ENCODE measurements around the gene ZFYVE21. TPM values are rescaled to one million over a fixed set of nuclear protein-coding genes. Genes with fewer than 3 reads are reported as not detected.

The ZFYVE21 gene
- polyA plus RNA-seq, 2 of the 4 experiments (the other 2 are of a cell fraction): 28.7 to 33.0 TPM

DNA sequence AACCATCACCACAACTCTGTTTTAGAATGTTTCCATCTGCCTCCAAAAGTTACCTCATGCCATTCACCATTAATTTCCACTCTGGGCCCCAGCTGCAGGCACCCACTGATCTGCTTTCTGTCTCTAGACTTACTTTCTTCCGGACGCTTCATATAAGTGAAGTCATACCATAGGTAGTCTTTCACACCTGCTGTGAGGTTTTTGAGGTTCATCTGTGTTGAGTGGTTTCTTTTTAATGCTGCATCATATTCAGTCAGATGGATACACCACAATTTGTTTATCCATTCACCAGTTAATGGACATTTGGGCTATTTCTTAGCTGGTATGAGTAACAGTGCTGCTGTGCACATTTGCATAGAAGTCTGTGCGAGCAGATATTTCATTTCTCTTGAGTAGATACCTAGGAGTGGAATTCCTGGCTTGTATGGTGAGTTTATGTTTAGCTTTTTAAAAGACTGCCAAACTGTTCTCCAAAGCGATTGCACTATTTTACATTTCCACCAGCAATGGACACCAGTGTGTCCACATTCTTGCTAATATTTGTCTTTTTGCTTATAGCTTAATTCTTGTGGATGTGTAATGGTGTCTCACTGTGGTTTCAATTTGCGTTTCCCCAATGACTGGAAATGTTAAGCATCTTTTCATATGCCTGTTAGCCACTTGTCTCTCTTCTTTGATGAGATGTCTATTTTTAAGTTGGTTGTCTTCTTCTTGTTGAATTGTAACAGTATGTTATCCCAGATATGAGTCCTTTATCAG lies 48.3 kb downstream of the ZFYVE21 start (continued):
- TF ChIP-seq PHF8 (IDR thresholded peaks at IDR 0.05; ENCODE audit: borderline replicate concordance, low read depth): no peak
- TF ChIP-seq CHD2 (IDR thresholded peaks at IDR 0.05; ENCODE audit: low read length, partially characterized antibody): no peak

DNA sequence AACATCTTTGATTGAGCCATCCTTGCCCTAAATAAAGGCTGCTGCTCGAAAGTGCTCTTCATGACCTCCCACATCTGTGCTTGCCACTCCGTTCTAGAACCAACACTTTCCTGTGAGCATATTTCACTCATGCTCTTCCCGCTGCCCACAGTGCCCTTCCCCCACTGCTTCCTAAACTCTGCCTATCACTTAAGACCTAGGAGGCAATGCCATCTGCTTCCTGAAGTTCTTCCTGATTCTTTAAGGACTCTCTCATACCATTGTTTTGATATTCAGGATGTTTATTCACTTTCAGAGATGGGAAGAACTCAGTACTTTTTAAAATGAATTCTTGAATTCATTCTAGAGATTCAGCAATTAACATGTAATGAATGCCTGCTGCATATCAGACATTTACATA lies 49.9 kb downstream of the ZFYVE21 start:
- Histone ChIP-seq H3K4me2 (no peak overlapping the region), H3K4me3 (no peak overlapping the region), H3K27ac (no peak overlapping the region), H3K9me3 (no peaks in the 10 kb centered on the region), H3K4me1 (no peaks in the 10 kb centered on the region)
- no peak for ATAC-seq
- TF ChIP-seq HOXB5 (CRISPR knock-in tag; IDR thresholded peaks at IDR 0.05) (no peak), FOSL2 (IDR thresholded peaks at IDR 0.05) (no peak), FOSL2 (CRISPR knock-in tag; IDR thresholded peaks at IDR 0.05) (no peak), EHMT2 (IDR thresholded peaks at IDR 0.05; ENCODE audit: low read depth) (no peak), TP53 (CRISPR knock-in tag; IDR thresholded peaks at IDR 0.05) (no peak), ZFP36 (IDR thresholded peaks at IDR 0.05; ENCODE audit: borderline replicate concordance, partially characterized antibody) (no peak), EP300 (IDR thresholded peaks at IDR 0.05) (no peak), HEYL (CRISPR knock-in tag; IDR thresholded peaks at IDR 0.05) (no peak)
- TF ChIP-seq, protein P1, sequence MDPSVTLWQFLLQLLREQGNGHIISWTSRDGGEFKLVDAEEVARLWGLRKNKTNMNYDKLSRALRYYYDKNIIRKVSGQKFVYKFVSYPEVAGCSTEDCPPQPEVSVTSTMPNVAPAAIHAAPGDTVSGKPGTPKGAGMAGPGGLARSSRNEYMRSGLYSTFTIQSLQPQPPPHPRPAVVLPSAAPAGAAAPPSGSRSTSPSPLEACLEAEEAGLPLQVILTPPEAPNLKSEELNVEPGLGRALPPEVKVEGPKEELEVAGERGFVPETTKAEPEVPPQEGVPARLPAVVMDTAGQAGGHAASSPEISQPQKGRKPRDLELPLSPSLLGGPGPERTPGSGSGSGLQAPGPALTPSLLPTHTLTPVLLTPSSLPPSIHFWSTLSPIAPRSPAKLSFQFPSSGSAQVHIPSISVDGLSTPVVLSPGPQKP (IDR thresholded peaks at IDR 0.05; ENCODE audit: low read depth, low read length): no peak
- TF ChIP-seq, protein P2, sequence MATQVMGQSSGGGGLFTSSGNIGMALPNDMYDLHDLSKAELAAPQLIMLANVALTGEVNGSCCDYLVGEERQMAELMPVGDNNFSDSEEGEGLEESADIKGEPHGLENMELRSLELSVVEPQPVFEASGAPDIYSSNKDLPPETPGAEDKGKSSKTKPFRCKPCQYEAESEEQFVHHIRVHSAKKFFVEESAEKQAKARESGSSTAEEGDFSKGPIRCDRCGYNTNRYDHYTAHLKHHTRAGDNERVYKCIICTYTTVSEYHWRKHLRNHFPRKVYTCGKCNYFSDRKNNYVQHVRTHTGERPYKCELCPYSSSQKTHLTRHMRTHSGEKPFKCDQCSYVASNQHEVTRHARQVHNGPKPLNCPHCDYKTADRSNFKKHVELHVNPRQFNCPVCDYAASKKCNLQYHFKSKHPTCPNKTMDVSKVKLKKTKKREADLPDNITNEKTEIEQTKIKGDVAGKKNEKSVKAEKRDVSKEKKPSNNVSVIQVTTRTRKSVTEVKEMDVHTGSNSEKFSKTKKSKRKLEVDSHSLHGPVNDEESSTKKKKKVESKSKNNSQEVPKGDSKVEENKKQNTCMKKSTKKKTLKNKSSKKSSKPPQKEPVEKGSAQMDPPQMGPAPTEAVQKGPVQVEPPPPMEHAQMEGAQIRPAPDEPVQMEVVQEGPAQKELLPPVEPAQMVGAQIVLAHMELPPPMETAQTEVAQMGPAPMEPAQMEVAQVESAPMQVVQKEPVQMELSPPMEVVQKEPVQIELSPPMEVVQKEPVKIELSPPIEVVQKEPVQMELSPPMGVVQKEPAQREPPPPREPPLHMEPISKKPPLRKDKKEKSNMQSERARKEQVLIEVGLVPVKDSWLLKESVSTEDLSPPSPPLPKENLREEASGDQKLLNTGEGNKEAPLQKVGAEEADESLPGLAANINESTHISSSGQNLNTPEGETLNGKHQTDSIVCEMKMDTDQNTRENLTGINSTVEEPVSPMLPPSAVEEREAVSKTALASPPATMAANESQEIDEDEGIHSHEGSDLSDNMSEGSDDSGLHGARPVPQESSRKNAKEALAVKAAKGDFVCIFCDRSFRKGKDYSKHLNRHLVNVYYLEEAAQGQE (IDR thresholded peaks at IDR 0.05): no peak
- FAIRE-seq: no peak
- ChIA-PET CTCF (interaction anchor here (1.4 to 1.5 kb wide), 2 partner anchors 13 to 135 kb away, joined by 3 to 5 read pairs; no protein-coding TSS in a partner anchor), POLR2A (no interaction called here)
- WGBS (ENCODE audit: missing lambda C conversion rate): 95% methylated on average over 3 of the region's 3 CpGs
- no peak for DNase-seq (ENCODE audit: low read depth in 1 of 2, low spot score in 1 of 2)

DNA sequence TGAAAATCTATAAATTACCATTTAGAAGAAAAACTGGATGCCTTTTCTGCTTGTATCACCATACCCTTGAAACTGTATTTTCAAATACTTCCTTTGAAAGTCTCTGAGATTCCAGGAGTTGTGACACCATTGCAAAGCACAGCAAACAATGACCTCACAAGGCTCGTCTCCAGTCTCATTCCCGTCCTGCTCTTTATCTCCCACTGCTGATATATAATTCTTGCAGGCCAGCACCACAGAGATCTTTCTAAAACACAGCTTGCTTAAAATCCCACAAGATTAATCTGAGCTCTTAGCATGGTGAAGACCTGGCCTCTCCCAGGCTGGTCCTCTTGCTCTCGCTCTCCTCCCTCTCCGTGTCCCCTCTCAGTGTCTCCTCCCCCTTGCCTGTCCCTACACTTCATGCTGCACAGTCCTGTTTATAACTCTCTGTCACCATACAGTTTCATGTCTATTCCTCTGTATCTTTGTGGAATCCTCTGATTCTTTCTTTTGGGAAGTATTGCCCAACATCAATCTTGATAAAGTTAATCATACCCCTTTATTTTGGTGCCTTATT lies 51.8 kb downstream of the ZFYVE21 start:
- FAIRE-seq: no peak
- Histone ChIP-seq H3K4me1 (no peaks in the 10 kb centered on the region), H3K9me3 (no peaks in the 10 kb centered on the region), H3K27ac (no peak overlapping the region), H3K4me2 (no peak overlapping the region), H3K4me3 (no peak overlapping the region)
- ChIA-PET POLR2A (no interaction called here), CTCF (interaction anchor here (0.8 kb wide), 1 partner anchor 143 kb away, joined by 4 read pairs; no protein-coding TSS in a partner anchor)
- WGBS (ENCODE audit: missing lambda C conversion rate): 88% methylated on average over 4 of the region's 4 CpGs
- no peak for ATAC-seq
- no peak for TF ChIP-seq POLR2A (IDR thresholded peaks at IDR 0.05; ENCODE audit: low read length)
- TF ChIP-seq, protein P3, sequence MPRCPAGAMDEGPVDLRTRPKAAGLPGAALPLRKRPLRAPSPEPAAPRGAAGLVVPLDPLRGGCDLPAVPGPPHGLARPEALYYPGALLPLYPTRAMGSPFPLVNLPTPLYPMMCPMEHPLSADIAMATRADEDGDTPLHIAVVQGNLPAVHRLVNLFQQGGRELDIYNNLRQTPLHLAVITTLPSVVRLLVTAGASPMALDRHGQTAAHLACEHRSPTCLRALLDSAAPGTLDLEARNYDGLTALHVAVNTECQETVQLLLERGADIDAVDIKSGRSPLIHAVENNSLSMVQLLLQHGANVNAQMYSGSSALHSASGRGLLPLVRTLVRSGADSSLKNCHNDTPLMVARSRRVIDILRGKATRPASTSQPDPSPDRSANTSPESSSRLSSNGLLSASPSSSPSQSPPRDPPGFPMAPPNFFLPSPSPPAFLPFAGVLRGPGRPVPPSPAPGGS (IDR thresholded peaks at IDR 0.05): no peak
- no peak for TF ChIP-seq ZFP36 (IDR thresholded peaks at IDR 0.05; ENCODE audit: borderline replicate concordance, partially characterized antibody)
- TF ChIP-seq JUNB (IDR thresholded peaks at IDR 0.05): no peak
- TF ChIP-seq, protein P1 (IDR thresholded peaks at IDR 0.05; ENCODE audit: low read depth, low read length): no peak
- no peak for TF ChIP-seq EHMT2 (IDR thresholded peaks at IDR 0.05; ENCODE audit: low read depth)
- no peak for TF ChIP-seq HOXB5 (CRISPR knock-in tag; IDR thresholded peaks at IDR 0.05)
- no peak for TF ChIP-seq MAFK (IDR thresholded peaks at IDR 0.05; ENCODE audit: partially characterized antibody)
- no peak for TF ChIP-seq ZSCAN20 (CRISPR knock-in tag; IDR thresholded peaks at IDR 0.05)
- no peak for TF ChIP-seq RFX5 (IDR thresholded peaks at IDR 0.05)
- TF ChIP-seq CHD2 (IDR thresholded peaks at IDR 0.05; ENCODE audit: low read length, partially characterized antibody): no peak
- TF ChIP-seq, protein P4, sequence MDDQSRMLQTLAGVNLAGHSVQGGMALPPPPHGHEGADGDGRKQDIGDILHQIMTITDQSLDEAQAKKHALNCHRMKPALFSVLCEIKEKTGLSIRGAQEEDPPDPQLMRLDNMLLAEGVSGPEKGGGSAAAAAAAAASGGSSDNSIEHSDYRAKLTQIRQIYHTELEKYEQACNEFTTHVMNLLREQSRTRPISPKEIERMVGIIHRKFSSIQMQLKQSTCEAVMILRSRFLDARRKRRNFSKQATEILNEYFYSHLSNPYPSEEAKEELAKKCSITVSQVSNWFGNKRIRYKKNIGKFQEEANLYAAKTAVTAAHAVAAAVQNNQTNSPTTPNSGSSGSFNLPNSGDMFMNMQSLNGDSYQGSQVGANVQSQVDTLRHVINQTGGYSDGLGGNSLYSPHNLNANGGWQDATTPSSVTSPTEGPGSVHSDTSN (IDR thresholded peaks at IDR 0.05): no peak
- no peak for TF ChIP-seq SMC3 (IDR thresholded peaks at IDR 0.05)
- DNase-seq (ENCODE audit: low read depth in 1 of 2, low spot score in 1 of 2): no peak

Measured in A549 (cell line).